WTC11 (cell line): ENCODE data around the gene PPP1R3E. TPM values are rescaled to one million over a fixed set of nuclear protein-coding genes. Genes with fewer than 3 reads are reported as not detected.
"Not testable (repeated sequence)": the region's sequence is repeated elsewhere in the genome, so short reads cannot be mapped to it uniquely, and the experiment has no call there.

Experiments used
- ATAC-seq: fragments of 200-7000 bp; cut with Tn5 transposase; 2 replicates; pipeline ENCODE4 v1.10.0; 2021; ENCODE audit warnings: mild to moderate bottlenecking, moderate library complexity
- CTCF ChIA-PET: fragments of 300-600 bp; sonication (Branson Sonifier 250); formaldehyde crosslinking; loops from one replicate; lab custom pipeline; 2021; ENCODE audit warnings: antibody characterized with exemption; lab: Charles Lee
- POLR2A ChIA-PET: fragments of 350-600 bp; sonication (Branson Sonifier 250); formaldehyde crosslinking; loops from one replicate; lab custom pipeline; 2021; ENCODE audit warnings: antibody characterized with exemption; lab: Charles Lee
- DNase-seq: peaks from one replicate; pipeline ENCODE4 v3.0.0; 2021; ENCODE audit warnings: low spot score
- H3K27ac Mint-ChIP-seq: 2 replicates; pipeline ENCODE4 v1.8.0; 2021; ENCODE audit warnings: mixed read lengths
- H3K27me3 Mint-ChIP-seq: 2 replicates; pipeline ENCODE4 v1.8.0; 2021; ENCODE audit warnings: low read depth, mild to moderate bottlenecking, moderate library complexity, mixed read lengths
- H3K36me3 Mint-ChIP-seq: 2 replicates; pipeline ENCODE4 v1.8.0; 2021; ENCODE audit warnings: mixed read lengths
- H3K4me1 Mint-ChIP-seq: 2 replicates; pipeline ENCODE4 v1.8.0; 2022; ENCODE audit warnings: mixed read lengths
- H3K4me3 Mint-ChIP-seq: 2 replicates; pipeline ENCODE4 v1.8.0; 2021; ENCODE audit warnings: mild to moderate bottlenecking, moderate library complexity, mixed read lengths
- H3K9me3 Mint-ChIP-seq: 2 replicates; pipeline ENCODE4 v1.8.0; 2021; ENCODE audit warnings: mixed read lengths
- ETV6 ChIP-seq: sonication (generic); formaldehyde crosslinking; IDR thresholded peaks from 2 replicates; pipeline ENCODE4 v1.8.1; 2022; ENCODE audit warnings: mild to moderate bottlenecking, missing genetic modification reagents
- FOXK1 ChIP-seq: sonication (generic); formaldehyde crosslinking; IDR thresholded peaks from 2 replicates; pipeline ENCODE4 v1.8.0; 2022; ENCODE audit warnings: mild to moderate bottlenecking, moderate library complexity, missing genetic modification reagents
- GRHL2 ChIP-seq: fragments of 250-450 bp; sonication (Bioruptor Pico); IDR thresholded peaks from 2 replicates; pipeline ENCODE4 v1.8.0; 2022; ENCODE audit warnings: mild to moderate bottlenecking, moderate library complexity; ENCODE audit not compliant: insufficient replicate concordance, severe bottlenecking
- HMGA2 ChIP-seq: fragments of 250-450 bp; sonication (Bioruptor Pico); IDR thresholded peaks from 2 replicates; pipeline ENCODE4 v1.4.0; 2021; ENCODE audit warnings: mild to moderate bottlenecking, moderate library complexity
- NFYB ChIP-seq: sonication (generic); formaldehyde crosslinking; conservative IDR thresholded peaks from 2 replicates; pipeline ENCODE4 v1.8.0; 2022; ENCODE audit warnings: low read depth, missing genetic modification reagents
- NR3C1 ChIP-seq: sonication (generic); formaldehyde crosslinking; conservative IDR thresholded peaks from 2 replicates; pipeline ENCODE4 v1.8.1; 2023; ENCODE audit warnings: low read depth, mild to moderate bottlenecking, missing genetic modification reagents
- SMAD4 ChIP-seq: sonication (generic); formaldehyde crosslinking; IDR thresholded peaks from 2 replicates; pipeline ENCODE4 v1.8.0; 2022; ENCODE audit warnings: mild to moderate bottlenecking, missing genetic modification reagents
- SP1 ChIP-seq: sonication (generic); formaldehyde crosslinking; conservative IDR thresholded peaks from 2 replicates; pipeline ENCODE4 v1.8.1; 2022; ENCODE audit warnings: missing genetic modification reagents
- TEAD1 ChIP-seq: sonication (generic); formaldehyde crosslinking; IDR thresholded peaks from 2 replicates; pipeline ENCODE4 v1.8.0; 2022; ENCODE audit warnings: mild to moderate bottlenecking, missing genetic modification reagents
- ZNF121 ChIP-seq: sonication (generic); formaldehyde crosslinking; IDR thresholded peaks from 2 replicates; pipeline ENCODE4 v1.8.0; 2023; ENCODE audit warnings: missing genetic modification reagents
- ZNF232 ChIP-seq: sonication (generic); formaldehyde crosslinking; IDR thresholded peaks from 2 replicates; pipeline ENCODE4 v1.8.0; 2022; ENCODE audit warnings: mild to moderate bottlenecking, missing genetic modification reagents
- ZNF263 ChIP-seq: sonication (generic); formaldehyde crosslinking; IDR thresholded peaks from 2 replicates; pipeline ENCODE4 v1.8.1; 2022; ENCODE audit warnings: low read depth, mild to moderate bottlenecking, moderate library complexity, missing genetic modification reagents
- ZNF396 ChIP-seq: fragments of 250-450 bp; sonication (Bioruptor Pico); IDR thresholded peaks from 2 replicates; pipeline ENCODE4 v1.8.0; 2021; ENCODE audit warnings: mild to moderate bottlenecking, moderate library complexity, borderline replicate concordance
- total RNA-seq: library from RNA; stranded (reverse); gene quantifications from 3 replicates; pipeline ENCODE4 v1.2.3, GENCODE V29; 2021
- TF ChIP-seq, protein P1 (sequence below): fragments of 200-600 bp; IDR thresholded peaks from 2 replicates; pipeline ENCODE4 v1.8.0; 2022; ENCODE audit warnings: antibody characterized with exemption
- TF ChIP-seq, protein P2 (sequence below): fragments of 250-450 bp; sonication (Bioruptor Pico); IDR thresholded peaks from 2 replicates; pipeline ENCODE4 v1.8.0; 2021; ENCODE audit warnings: mild to moderate bottlenecking
- TF ChIP-seq, protein P3 (sequence below): sonication (generic); formaldehyde crosslinking; IDR thresholded peaks from 2 replicates; pipeline ENCODE4 v1.8.0; 2022; ENCODE audit warnings: mild to moderate bottlenecking, missing genetic modification reagents
- TF ChIP-seq, protein P4 (sequence below): fragments of 250-450 bp; sonication (Bioruptor Pico); IDR thresholded peaks from 2 replicates; pipeline ENCODE4 v1.9.0; 2021; ENCODE audit warnings: mild to moderate bottlenecking
- TF ChIP-seq, protein P5 (sequence below): sonication (generic); formaldehyde crosslinking; IDR thresholded peaks from 2 replicates; pipeline ENCODE4 v1.8.1; 2022; ENCODE audit warnings: low read depth, mild to moderate bottlenecking, moderate library complexity, missing genetic modification reagents, borderline replicate concordance

Gene PPP1R3E
- total RNA-seq, 1 experiment from 2014 or later, result 7.4 TPM

DNA sequence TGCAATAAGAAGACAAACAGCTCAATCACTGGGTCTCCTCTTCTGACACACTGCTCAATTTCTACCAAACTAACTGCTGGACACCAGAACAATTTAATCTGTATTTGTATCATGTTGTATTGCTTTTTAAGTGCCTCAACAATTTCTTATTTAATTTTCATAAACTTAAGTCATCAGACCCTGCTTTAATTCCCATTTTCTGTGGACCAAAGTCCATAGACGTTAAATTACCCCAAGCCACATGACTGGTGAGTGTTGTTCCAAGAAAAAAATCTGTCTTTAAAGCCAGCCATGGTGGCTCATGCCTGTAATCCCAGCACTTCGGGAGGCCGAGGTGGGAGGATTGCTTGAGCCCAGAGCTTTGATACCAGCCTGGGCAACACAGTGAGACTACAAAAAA lies 25.5 kb downstream of the PPP1R3E start:
- ChIA-PET POLR2A (interaction anchor here (1.0 to 1.9 kb wide), 2 partner anchors 9 to 182 kb away, joined by 3 to 4 read pairs; partner anchors contain the start of genes ACIN1, C14orf119 and HOMEZ), CTCF (interaction anchor here (0.6 to 1.7 kb wide), 4 partner anchors 18 to 207 kb away, joined by 3 to 12 read pairs (median 4); no protein-coding TSS in a partner anchor)
- Mint-ChIP-seq H3K9me3 (no peaks in the 10 kb centered on the region), H3K36me3 (no peaks in the 10 kb centered on the region), H3K27me3 (peaks cover 87% of the 10 kb centered on the region), H3K4me1 (peaks cover 19% of the 10 kb centered on the region), H3K4me3 (no peak overlapping the region), H3K27ac (no peak overlapping the region)
- DNase-seq (no peak), ATAC-seq (no peak)
- no peak for TF ChIP-seq ZNF263 (CRISPR knock-in tag)
- TF ChIP-seq ZNF121, result no peak
- no peak for TF ChIP-seq NFYB (CRISPR knock-in tag)
- TF ChIP-seq FOXK1 (CRISPR knock-in tag), result no peak
- TF ChIP-seq HMGA2 (CRISPR knock-in tag), result no peak

DNA sequence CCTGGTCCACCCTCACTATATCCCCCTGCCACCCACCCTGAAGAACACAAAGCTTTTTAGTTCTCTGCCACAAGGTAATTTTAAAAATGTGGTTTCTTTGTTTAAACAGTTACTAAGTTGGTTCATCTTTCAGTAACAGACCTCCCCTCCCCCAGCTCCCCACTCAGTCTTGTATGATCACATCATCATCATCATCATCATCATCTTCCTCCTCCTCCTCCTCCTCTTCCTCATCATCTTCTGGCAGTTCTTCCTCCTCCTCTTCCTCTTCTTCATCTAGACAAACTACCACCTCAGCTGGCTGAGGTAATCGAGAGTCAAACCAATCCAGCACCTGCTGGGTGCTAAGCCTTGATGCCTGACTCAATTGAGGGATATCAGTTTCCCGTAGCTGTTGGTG lies 27.2 kb downstream of the PPP1R3E start:
- Mint-ChIP-seq H3K4me1 (peaks cover 13% of the 10 kb centered on the region), H3K4me3 (no peak overlapping the region), H3K36me3 (no peaks in the 10 kb centered on the region), H3K9me3 (no peaks in the 10 kb centered on the region), H3K27me3 (peaks cover 98% of the 10 kb centered on the region), H3K27ac (no peak overlapping the region)
- DNase-seq (no peak), ATAC-seq (no peak)
- POLR2A ChIA-PET, result no interaction called here
- TF ChIP-seq NR3C1 (CRISPR knock-in tag), result no peak
- no peak for TF ChIP-seq SMAD4
- CTCF ChIA-PET, result interaction anchor here (0.9 to 1.6 kb wide), 3 partner anchors 11 to 155 kb away, joined by 3 to 5 read pairs (median 4); partner anchors contain the start of gene HOMEZ

DNA sequence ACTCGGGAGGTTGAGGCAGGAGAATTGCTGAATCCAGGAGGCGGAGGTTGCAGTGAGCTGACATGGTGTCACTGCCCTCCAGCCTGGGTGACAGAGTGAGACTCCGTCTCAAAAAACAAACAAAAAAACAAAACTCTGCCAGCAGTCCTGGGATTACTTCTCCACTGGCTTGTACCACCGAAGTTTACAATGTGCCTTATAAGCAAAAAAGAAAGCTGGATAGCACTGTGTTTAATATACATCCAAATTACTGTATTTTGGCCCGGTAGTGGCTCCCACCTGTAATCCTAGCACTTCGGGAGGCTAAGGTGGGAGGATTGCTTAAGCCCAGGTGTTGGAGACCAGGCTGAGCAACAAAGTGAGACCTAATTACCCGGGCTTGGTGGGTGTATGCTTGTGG lies 33.5 kb downstream of the PPP1R3E start:
- Mint-ChIP-seq H3K27me3 (peaks cover 95% of the 10 kb centered on the region), H3K4me1 (no peaks in the 10 kb centered on the region), H3K36me3 (no peaks in the 10 kb centered on the region)
- DNase-seq, result no peak
- POLR2A ChIA-PET, result no interaction called here
- no peak for TF ChIP-seq SP1 (CRISPR knock-in tag)
- TF ChIP-seq, all 79 proteins: peak for 0
- Mint-ChIP-seq H3K9me3 (no peaks in the 10 kb centered on the region), H3K4me3 (no peak overlapping the region), H3K27ac (no peak overlapping the region)
- no peak for ATAC-seq
- CTCF ChIA-PET, result interaction anchor here (1.2 to 1.5 kb wide), 2 partner anchors 20 to 25 kb away, joined by 3 to 4 read pairs; no protein-coding TSS in a partner anchor

DNA sequence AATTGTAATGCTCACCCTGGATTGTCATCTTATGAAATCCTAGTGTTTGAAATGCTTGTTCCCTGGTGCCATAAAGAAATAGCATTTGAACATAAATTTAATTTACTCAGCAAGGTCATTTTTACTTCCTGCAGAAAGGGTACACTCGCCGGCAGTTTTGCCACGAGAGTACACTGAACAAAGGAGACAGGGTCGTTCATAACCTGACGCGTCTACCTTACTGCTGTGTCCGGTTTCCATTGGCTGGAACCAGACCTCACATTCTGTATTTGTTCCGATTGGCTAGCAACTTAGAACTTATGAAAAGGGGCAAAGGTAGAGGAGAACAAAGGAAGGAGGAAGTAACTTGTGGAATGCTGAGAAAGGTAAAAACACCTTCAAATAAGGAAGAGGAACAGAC lies 41.8 kb downstream of the PPP1R3E start:
- not testable (repeated sequence) for DNase-seq, H3K36me3 Mint-ChIP-seq, H3K9me3 Mint-ChIP-seq, ATAC-seq, H3K4me3 Mint-ChIP-seq, H3K27ac Mint-ChIP-seq
- CTCF ChIA-PET, result interaction anchor here (0.8 to 1.5 kb wide), 5 partner anchors 33 to 140 kb away, joined by 3 to 9 read pairs (median 4); no protein-coding TSS in a partner anchor
- POLR2A ChIA-PET, result interaction anchor here (0.6 kb wide), 1 partner anchor 143 kb away, joined by 3 read pairs; no protein-coding TSS in a partner anchor
- peaks cover 18% of the 10 kb centered on the region for H3K4me1 Mint-ChIP-seq
- H3K27me3 Mint-ChIP-seq, result peaks cover 29% of the 10 kb centered on the region

DNA sequence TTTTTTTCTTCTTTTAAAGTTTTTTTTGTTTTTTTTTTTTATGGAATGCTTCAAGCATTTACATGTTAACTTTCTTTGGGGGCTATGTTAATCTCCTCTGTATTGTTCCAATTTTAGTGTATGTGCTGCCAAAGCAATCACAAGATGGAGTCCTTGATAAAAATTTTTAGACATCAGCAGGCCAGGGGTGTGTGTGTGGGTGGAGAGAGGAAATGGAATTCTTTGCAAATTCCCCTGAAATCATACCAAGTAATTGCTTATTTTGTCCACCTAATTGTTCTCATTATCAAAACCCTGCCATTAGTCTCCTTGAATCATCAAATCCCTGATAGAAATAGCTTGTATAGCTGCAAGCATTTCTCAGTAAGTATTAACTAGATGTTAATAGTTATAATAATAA lies 43.2 kb downstream of the PPP1R3E start:
- no peak overlapping the region for H3K27ac Mint-ChIP-seq
- CTCF ChIA-PET, result interaction anchor here (1.4 to 1.5 kb wide), 4 partner anchors 35 to 191 kb away, joined by 3 to 9 read pairs (median 4); no protein-coding TSS in a partner anchor
- peaks cover 18% of the 10 kb centered on the region for H3K4me1 Mint-ChIP-seq
- H3K27me3 Mint-ChIP-seq, result peaks cover 17% of the 10 kb centered on the region
- H3K36me3 Mint-ChIP-seq, result no peaks in the 10 kb centered on the region
- H3K4me3 Mint-ChIP-seq, result no peak overlapping the region
- POLR2A ChIA-PET, result no interaction called here
- DNase-seq, result no peak
- ATAC-seq, result no peak
- H3K9me3 Mint-ChIP-seq, result no peaks in the 10 kb centered on the region
- TF ChIP-seq ETV6 (no peak), FOXK1 (CRISPR knock-in tag) (no peak), ZNF396 (CRISPR knock-in tag) (no peak), NR3C1 (CRISPR knock-in tag) (no peak), GRHL2 (no peak), ZNF232 (CRISPR knock-in tag) (no peak), TEAD1 (no peak)
- TF ChIP-seq, protein P1, sequence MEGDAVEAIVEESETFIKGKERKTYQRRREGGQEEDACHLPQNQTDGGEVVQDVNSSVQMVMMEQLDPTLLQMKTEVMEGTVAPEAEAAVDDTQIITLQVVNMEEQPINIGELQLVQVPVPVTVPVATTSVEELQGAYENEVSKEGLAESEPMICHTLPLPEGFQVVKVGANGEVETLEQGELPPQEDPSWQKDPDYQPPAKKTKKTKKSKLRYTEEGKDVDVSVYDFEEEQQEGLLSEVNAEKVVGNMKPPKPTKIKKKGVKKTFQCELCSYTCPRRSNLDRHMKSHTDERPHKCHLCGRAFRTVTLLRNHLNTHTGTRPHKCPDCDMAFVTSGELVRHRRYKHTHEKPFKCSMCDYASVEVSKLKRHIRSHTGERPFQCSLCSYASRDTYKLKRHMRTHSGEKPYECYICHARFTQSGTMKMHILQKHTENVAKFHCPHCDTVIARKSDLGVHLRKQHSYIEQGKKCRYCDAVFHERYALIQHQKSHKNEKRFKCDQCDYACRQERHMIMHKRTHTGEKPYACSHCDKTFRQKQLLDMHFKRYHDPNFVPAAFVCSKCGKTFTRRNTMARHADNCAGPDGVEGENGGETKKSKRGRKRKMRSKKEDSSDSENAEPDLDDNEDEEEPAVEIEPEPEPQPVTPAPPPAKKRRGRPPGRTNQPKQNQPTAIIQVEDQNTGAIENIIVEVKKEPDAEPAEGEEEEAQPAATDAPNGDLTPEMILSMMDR, result no peak
- TF ChIP-seq, protein P2, sequence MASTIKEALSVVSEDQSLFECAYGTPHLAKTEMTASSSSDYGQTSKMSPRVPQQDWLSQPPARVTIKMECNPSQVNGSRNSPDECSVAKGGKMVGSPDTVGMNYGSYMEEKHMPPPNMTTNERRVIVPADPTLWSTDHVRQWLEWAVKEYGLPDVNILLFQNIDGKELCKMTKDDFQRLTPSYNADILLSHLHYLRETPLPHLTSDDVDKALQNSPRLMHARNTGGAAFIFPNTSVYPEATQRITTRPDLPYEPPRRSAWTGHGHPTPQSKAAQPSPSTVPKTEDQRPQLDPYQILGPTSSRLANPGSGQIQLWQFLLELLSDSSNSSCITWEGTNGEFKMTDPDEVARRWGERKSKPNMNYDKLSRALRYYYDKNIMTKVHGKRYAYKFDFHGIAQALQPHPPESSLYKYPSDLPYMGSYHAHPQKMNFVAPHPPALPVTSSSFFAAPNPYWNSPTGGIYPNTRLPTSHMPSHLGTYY, result no peak
- TF ChIP-seq, protein P3, sequence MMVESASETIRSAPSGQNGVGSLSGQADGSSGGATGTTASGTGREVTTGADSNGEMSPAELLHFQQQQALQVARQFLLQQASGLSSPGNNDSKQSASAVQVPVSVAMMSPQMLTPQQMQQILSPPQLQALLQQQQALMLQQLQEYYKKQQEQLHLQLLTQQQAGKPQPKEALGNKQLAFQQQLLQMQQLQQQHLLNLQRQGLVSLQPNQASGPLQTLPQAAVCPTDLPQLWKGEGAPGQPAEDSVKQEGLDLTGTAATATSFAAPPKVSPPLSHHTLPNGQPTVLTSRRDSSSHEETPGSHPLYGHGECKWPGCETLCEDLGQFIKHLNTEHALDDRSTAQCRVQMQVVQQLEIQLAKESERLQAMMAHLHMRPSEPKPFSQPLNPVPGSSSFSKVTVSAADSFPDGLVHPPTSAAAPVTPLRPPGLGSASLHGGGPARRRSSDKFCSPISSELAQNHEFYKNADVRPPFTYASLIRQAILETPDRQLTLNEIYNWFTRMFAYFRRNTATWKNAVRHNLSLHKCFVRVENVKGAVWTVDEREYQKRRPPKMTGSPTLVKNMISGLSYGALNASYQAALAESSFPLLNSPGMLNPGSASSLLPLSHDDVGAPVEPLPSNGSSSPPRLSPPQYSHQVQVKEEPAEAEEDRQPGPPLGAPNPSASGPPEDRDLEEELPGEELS (CRISPR knock-in tag), result no peak
- TF ChIP-seq, protein P4, sequence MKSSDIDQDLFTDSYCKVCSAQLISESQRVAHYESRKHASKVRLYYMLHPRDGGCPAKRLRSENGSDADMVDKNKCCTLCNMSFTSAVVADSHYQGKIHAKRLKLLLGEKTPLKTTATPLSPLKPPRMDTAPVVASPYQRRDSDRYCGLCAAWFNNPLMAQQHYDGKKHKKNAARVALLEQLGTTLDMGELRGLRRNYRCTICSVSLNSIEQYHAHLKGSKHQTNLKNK (CRISPR knock-in tag), result no peak
- TF ChIP-seq, protein P5, sequence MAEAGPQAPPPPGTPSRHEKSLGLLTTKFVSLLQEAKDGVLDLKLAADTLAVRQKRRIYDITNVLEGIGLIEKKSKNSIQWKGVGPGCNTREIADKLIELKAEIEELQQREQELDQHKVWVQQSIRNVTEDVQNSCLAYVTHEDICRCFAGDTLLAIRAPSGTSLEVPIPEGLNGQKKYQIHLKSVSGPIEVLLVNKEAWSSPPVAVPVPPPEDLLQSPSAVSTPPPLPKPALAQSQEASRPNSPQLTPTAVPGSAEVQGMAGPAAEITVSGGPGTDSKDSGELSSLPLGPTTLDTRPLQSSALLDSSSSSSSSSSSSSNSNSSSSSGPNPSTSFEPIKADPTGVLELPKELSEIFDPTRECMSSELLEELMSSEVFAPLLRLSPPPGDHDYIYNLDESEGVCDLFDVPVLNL (CRISPR knock-in tag), result no peak
